HL-60 (cell line): ENCODE measurements around the gene GNB2.

Experiments
- CTCF ChIP-seq: IDR thresholded peaks from one replicate; pipeline ENCODE4 v1.5.1; 2011; ENCODE audit warnings: low read length, control low read depth, inconsistent platforms; ENCODE audit not compliant: insufficient read depth
- POLR2AphosphoS5 ChIP-seq: IDR thresholded peaks from 2 replicates; pipeline ENCODE4 v1.6.1; 2012; ENCODE audit warnings: low read depth
- REST ChIP-seq: IDR thresholded peaks from 2 replicates; pipeline ENCODE4 v1.6.1; 2012; ENCODE audit warnings: low read depth; ENCODE audit not compliant: insufficient replicate concordance
- SPI1 ChIP-seq: IDR thresholded peaks from 2 replicates; pipeline ENCODE4 v1.6.1; 2012; ENCODE audit warnings: low read depth, mild to moderate bottlenecking, borderline replicate concordance

- TF ChIP-seq CTCF (no peak), SPI1 (no peak), POLR2AphosphoS5 (no peak), REST (no peak)
These were observed 8.3 kb upstream of the GNB2 start for GRCh38 chr7:100665168-100665726.
